HepG2 (cell line): ENCODE results near the gene PROC. TPM values are rescaled to one million over a fixed set of nuclear protein-coding genes. Genes with fewer than 3 reads are reported as not detected.
A peak's percentile ranks its signal among the peaks of the same experiment; 100 is the strongest.

Source experiments
- CENPT ChIP-seq: sonication (generic); formaldehyde crosslinking; IDR thresholded peaks from 2 replicates; pipeline ENCODE4 v1.8.0; 2022; ENCODE audit warnings: low read depth, mild to moderate bottlenecking, moderate library complexity, missing genetic modification reagents
- EEA1 ChIP-seq: sonication (generic); formaldehyde crosslinking; IDR thresholded peaks from 2 replicates; pipeline ENCODE4 v1.5.1; 2020; ENCODE audit warnings: mild to moderate bottlenecking, missing genetic modification reagents, borderline replicate concordance
- ELF4 ChIP-seq: sonication (generic); formaldehyde crosslinking; IDR thresholded peaks from 2 replicates; pipeline ENCODE4 v1.5.0; 2020; ENCODE audit warnings: missing genetic modification reagents, mild to moderate bottlenecking, moderate library complexity, borderline replicate concordance
- GATAD1 ChIP-seq: IDR thresholded peaks from 2 replicates; pipeline ENCODE4 v1.6.1; 2016; ENCODE audit warnings: missing genetic modification reagents, missing compliant biosample characterization
- KLF16 ChIP-seq, 2 experiments: sonication (generic) in 1 of 2; formaldehyde crosslinking in 1 of 2; IDR thresholded peaks; 2 replicates each; pipeline versions ENCODE4 v1.6.1 to v1.8.0; 2016 to 2023; ENCODE audit warnings: missing genetic modification reagents in 2 of 2, missing compliant biosample characterization in 1 of 2
- MTF1 ChIP-seq: sonication (generic); formaldehyde crosslinking; IDR thresholded peaks from 2 replicates; pipeline ENCODE4 v1.5.0; 2020; ENCODE audit warnings: missing genetic modification reagents
- RFX1 ChIP-seq: fragments of 450-650 bp; IDR thresholded peaks from 2 replicates; pipeline ENCODE4 v1.6.1; 2017
- SMYD3 ChIP-seq: sonication (generic); formaldehyde crosslinking; IDR thresholded peaks from 2 replicates; pipeline ENCODE4 v1.8.1; 2023; ENCODE audit warnings: mild to moderate bottlenecking, missing genetic modification reagents
- SNAI1 ChIP-seq: sonication (generic); formaldehyde crosslinking; IDR thresholded peaks from 2 replicates; pipeline ENCODE4 v1.5.0; 2020; ENCODE audit warnings: mild to moderate bottlenecking, missing genetic modification reagents, borderline replicate concordance
- SRSF4 ChIP-seq: fragments of 200-400 bp; formaldehyde crosslinking; IDR thresholded peaks from one replicate; pipeline ENCODE4 v1.6.1; 2018; ENCODE audit warnings: mild to moderate bottlenecking, low read depth, low read length, moderate library complexity; ENCODE audit not compliant: poor library complexity, severe bottlenecking
- ZNF224 ChIP-seq: sonication (generic); formaldehyde crosslinking; IDR thresholded peaks from 2 replicates; pipeline ENCODE4 v1.5.0; 2020; ENCODE audit warnings: mild to moderate bottlenecking, missing genetic modification reagents
- ZNF225 ChIP-seq: sonication (generic); formaldehyde crosslinking; IDR thresholded peaks from 2 replicates; pipeline ENCODE4 v1.4.0; 2020; ENCODE audit warnings: mild to moderate bottlenecking, missing genetic modification reagents
- ZNF260 ChIP-seq: sonication (generic); formaldehyde crosslinking; IDR thresholded peaks from 2 replicates; pipeline ENCODE4 v1.4.0; 2020; ENCODE audit warnings: missing genetic modification reagents, low read depth, mild to moderate bottlenecking, borderline replicate concordance
- ZNF883 ChIP-seq: sonication (generic); formaldehyde crosslinking; IDR thresholded peaks from 2 replicates; pipeline ENCODE4 v1.5.1; 2020; ENCODE audit warnings: mild to moderate bottlenecking, missing genetic modification reagents; ENCODE audit errors: not compliant biosample characterization
- polyA plus RNA-seq, 8 experiments: library from polyadenylated mRNA; depleted of rRNA in 3 of 8; stranded (reverse) in 7 of 8; unstranded in 1 of 8; fragments of >200 nt; fragmentation: Illumina TruSeq in 4 of 8; extraction: Trizol in 4 of 8; gene quantifications; 2 replicates each; pipeline versions ENCODE4 v1.2.1 to v1.2.3, GENCODE V29; 2011 to 2016; ENCODE audit warnings: low read depth in 4 of 8, missing spikeins in 1 of 8, mixed read lengths in 1 of 8; ENCODE audit not compliant: insufficient read depth in 1 of 8
- total RNA-seq, 5 experiments: library from RNA; depleted of rRNA; stranded (reverse); fragments of >200 nt; fragmentation: Illumina TruSeq; extraction: Trizol; gene quantifications; 2 replicates each; pipeline ENCODE4 v1.2.3, GENCODE V29; 2016; ENCODE audit warnings: low read depth in 1 of 5
- TF ChIP-seq, protein P1 (sequence below): sonication (generic); formaldehyde crosslinking; IDR thresholded peaks from 2 replicates; pipeline ENCODE4 v1.5.0; 2020; ENCODE audit warnings: mild to moderate bottlenecking, low read depth, missing genetic modification reagents, borderline replicate concordance
- TF ChIP-seq, protein P2 (sequence below): sonication (generic); formaldehyde crosslinking; IDR thresholded peaks from 2 replicates; pipeline ENCODE4 v1.4.0; 2020; ENCODE audit warnings: mild to moderate bottlenecking, missing genetic modification reagents
- TF ChIP-seq, protein P3 (sequence below): sonication (generic); formaldehyde crosslinking; IDR thresholded peaks from 2 replicates; pipeline ENCODE4 v1.8.0; 2022; ENCODE audit warnings: missing genetic modification reagents, mild to moderate bottlenecking, moderate library complexity, borderline replicate concordance

PROC gene
- total and polyA plus RNA-seq, 2 of the 13 experiments (the other 11 are each of a cell fraction or from before 2014, with no cell fraction given) = 134 to 185 TPM

DNA sequence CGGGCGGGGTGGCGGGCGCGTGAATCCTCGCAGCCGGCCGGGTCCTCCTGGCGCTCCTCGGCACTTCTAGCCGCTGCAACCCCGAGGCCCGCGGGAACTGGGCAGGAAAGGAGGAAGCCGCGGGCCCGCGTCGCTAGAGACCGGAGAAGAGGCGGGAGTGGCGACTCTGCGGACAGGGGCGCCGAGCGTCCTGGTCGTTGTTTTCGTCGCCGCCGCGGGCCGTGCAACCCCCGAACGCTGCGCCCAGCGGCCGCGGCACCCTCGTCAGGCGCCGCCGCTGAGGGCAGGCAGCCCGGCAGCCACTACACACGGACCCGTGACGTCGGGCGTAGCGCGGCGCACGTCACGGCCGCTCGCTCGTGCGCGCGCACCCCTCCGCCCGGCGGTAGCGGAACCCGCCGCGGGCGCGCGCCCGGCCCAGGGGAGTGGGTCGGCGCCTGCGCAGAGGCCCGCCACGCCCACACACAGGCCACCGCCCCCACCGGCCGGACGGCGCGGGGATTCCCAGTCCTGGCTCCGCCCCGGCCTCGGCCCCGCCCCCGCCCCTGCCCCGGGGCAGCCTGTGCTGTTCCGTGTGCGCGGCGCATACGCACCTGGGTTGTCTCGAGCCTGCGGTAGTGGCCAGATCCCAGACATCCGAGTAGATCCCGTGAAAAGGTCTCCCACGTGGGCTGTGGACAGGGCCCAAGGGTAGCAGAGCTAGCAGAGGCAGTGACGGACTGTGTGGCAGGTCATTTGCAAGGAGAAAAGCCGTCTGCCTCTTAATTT is 30.4 kb upstream of the PROC start, which contains the start of gene MAP3K2 (continued):
- peak in 1 of 2 experiments; percentile 18; a peak in 2 of 4 replicates for TF ChIP-seq KLF16 (CRISPR knock-in tag; IDR thresholded peaks at IDR 0.05)
- TF ChIP-seq, protein P1, sequence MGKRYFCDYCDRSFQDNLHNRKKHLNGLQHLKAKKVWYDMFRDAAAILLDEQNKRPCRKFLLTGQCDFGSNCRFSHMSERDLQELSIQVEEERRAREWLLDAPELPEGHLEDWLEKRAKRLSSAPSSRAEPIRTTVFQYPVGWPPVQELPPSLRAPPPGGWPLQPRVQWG (CRISPR knock-in tag) = no peak
- TF ChIP-seq CENPT (CRISPR knock-in tag) = peak; percentile 73; the same call in 1 of the 2 replicates
- no peak; the same call in 1 of the 2 replicates for TF ChIP-seq ZNF225 (CRISPR knock-in tag)
- TF ChIP-seq MTF1 (CRISPR knock-in tag) = no peak
- TF ChIP-seq EEA1 = peak; percentile 64; the same call in 1 of the 2 replicates
- TF ChIP-seq, protein P2, sequence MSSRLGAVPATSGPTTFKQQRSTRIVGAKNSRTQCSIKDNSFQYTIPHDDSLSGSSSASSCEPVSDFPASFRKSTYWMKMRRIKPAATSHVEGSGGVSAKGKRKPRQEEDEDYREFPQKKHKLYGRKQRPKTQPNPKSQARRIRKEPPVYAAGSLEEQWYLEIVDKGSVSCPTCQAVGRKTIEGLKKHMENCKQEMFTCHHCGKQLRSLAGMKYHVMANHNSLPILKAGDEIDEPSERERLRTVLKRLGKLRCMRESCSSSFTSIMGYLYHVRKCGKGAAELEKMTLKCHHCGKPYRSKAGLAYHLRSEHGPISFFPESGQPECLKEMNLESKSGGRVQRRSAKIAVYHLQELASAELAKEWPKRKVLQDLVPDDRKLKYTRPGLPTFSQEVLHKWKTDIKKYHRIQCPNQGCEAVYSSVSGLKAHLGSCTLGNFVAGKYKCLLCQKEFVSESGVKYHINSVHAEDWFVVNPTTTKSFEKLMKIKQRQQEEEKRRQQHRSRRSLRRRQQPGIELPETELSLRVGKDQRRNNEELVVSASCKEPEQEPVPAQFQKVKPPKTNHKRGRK = peak; percentile 80
- TF ChIP-seq SRSF4 = peak; percentile 87
- TF ChIP-seq ZNF883 (CRISPR knock-in tag) = peak; percentile 74
- peak; percentile 42; the same call in 1 of the 2 replicates for TF ChIP-seq GATAD1 (CRISPR knock-in tag)
- no peak for TF ChIP-seq ZNF260 (CRISPR knock-in tag)
- peak; percentile 71; the same call in 1 of the 2 replicates for TF ChIP-seq ELF4 (CRISPR knock-in tag)
- TF ChIP-seq, protein P3, sequence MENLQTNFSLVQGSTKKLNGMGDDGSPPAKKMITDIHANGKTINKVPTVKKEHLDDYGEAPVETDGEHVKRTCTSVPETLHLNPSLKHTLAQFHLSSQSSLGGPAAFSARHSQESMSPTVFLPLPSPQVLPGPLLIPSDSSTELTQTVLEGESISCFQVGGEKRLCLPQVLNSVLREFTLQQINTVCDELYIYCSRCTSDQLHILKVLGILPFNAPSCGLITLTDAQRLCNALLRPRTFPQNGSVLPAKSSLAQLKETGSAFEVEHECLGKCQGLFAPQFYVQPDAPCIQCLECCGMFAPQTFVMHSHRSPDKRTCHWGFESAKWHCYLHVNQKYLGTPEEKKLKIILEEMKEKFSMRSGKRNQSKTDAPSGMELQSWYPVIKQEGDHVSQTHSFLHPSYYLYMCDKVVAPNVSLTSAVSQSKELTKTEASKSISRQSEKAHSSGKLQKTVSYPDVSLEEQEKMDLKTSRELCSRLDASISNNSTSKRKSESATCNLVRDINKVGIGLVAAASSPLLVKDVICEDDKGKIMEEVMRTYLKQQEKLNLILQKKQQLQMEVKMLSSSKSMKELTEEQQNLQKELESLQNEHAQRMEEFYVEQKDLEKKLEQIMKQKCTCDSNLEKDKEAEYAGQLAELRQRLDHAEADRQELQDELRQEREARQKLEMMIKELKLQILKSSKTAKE (CRISPR knock-in tag) = no peak
- TF ChIP-seq SMYD3 (CRISPR knock-in tag) = no peak
- no peak for TF ChIP-seq ZNF224 (CRISPR knock-in tag)
- no peak for TF ChIP-seq RFX1
- no peak for TF ChIP-seq SNAI1
